ENCODE data around the gene MCUB.

GRCh38 chr4:109672169-109672930, 112.3 kb downstream of the MCUB start:
- TF ChIP-seq CTCF (IDR thresholded peaks at IDR 0.05), result no peak
- no peak for TF ChIP-seq POLR2A (IDR thresholded peaks at IDR 0.05)
- no peak for TF ChIP-seq POLR2AphosphoS5 (IDR thresholded peaks at IDR 0.05)
- TF ChIP-seq EP300 (IDR thresholded peaks at IDR 0.05), result no peak
